Mesendoderm (in vitro differentiated cells): ENCODE results near the gene PTCD2.

ENCODE experiments used
- DNase-seq: peaks from one replicate; pipeline ENCODE4 v3.0.0; 2013
- H2AK5ac ChIP-seq: 2 replicates; pipeline ENCODE4 v1.6.1; 2013; ENCODE audit warnings: low read length, inconsistent platforms
- H2BK120ac ChIP-seq: 2 replicates; pipeline ENCODE4 v1.6.1; 2013; ENCODE audit warnings: low read depth, mild to moderate bottlenecking, low read length, moderate library complexity, mixed read lengths
- H2BK15ac ChIP-seq: replicated peaks from 2 replicates; pipeline ENCODE4 v1.6.1; 2013; ENCODE audit warnings: low read depth, mild to moderate bottlenecking, moderate library complexity
- H2BK5ac ChIP-seq: 2 replicates; pipeline ENCODE4 v1.6.1; 2013; ENCODE audit warnings: low read length, inconsistent platforms
- H3K18ac ChIP-seq: 2 replicates; pipeline ENCODE4 v1.6.1; 2013; ENCODE audit warnings: mild to moderate bottlenecking, low read length, mixed read lengths
- H3K23ac ChIP-seq: one replicate; pipeline ENCODE4 v1.6.1; 2013; ENCODE audit warnings: low read length
- H3K27ac ChIP-seq: 2 replicates; pipeline ENCODE4 v1.5.1; 2013; ENCODE audit warnings: low read depth, mild to moderate bottlenecking, inconsistent platforms, low read length, moderate library complexity
- H3K27me3 ChIP-seq: 2 replicates; pipeline ENCODE4 v1.6.1; 2013; ENCODE audit warnings: low read length, control low read depth, mild to moderate bottlenecking, inconsistent platforms; ENCODE audit not compliant: insufficient read depth, poor library complexity
- H3K36me3 ChIP-seq: 2 replicates; pipeline ENCODE4 v1.6.1; 2013; ENCODE audit warnings: low read length, inconsistent platforms; ENCODE audit not compliant: control insufficient read depth, insufficient read depth
- H3K4ac ChIP-seq: one replicate; pipeline ENCODE4 v1.6.1; 2013; ENCODE audit warnings: low read depth, mild to moderate bottlenecking, low read length, moderate library complexity
- H3K4me1 ChIP-seq: 2 replicates; pipeline ENCODE4 v1.6.1; 2013; ENCODE audit warnings: low read depth, low read length, inconsistent platforms; ENCODE audit not compliant: control insufficient read depth
- H3K4me2 ChIP-seq: 2 replicates; pipeline ENCODE4 v1.6.1; 2013; ENCODE audit warnings: low read length
- H3K4me3 ChIP-seq: 2 replicates; pipeline ENCODE4 v1.5.1; 2013; ENCODE audit warnings: mild to moderate bottlenecking, low read length
- H3K56ac ChIP-seq: one replicate; pipeline ENCODE4 v1.6.1; 2013; ENCODE audit warnings: low read length
- H3K79me1 ChIP-seq: 2 replicates; pipeline ENCODE4 v1.6.1; 2013; ENCODE audit warnings: low read length, inconsistent platforms
- H3K79me2 ChIP-seq: 2 replicates; pipeline ENCODE4 v1.6.1; 2013; ENCODE audit warnings: mild to moderate bottlenecking, low read length; ENCODE audit not compliant: control insufficient read depth, insufficient read depth
- H3K9ac ChIP-seq: 2 replicates; pipeline ENCODE4 v1.6.1; 2013; ENCODE audit warnings: low read length, inconsistent platforms
- H4K5ac ChIP-seq: one replicate; pipeline ENCODE4 v1.6.1; 2013; ENCODE audit warnings: low read length
- H4K8ac ChIP-seq: one replicate; pipeline ENCODE4 v1.6.1; 2013; ENCODE audit warnings: low read depth, mild to moderate bottlenecking, control low read depth, low read length, moderate library complexity
- WGBS: extraction: QIAGEN DNeasy Blood & Tissue Kit; methylation state at CpG from one replicate; pipeline ENCODE4 v1.1.7; 2013; ENCODE audit warnings: low lambda C conversion rate, missing lambda C conversion rate; ENCODE audit not compliant: insufficient coverage; ENCODE audit errors: extremely low coverage; 5-methylcytosine and 5-hydroxymethylcytosine counted together

PTCD2 gene

GRCh38 chr5:72377910-72378638 lies 57.9 kb downstream of the PTCD2 start:
- no peak overlapping the region for H3K9ac ChIP-seq
- no peaks in the 10 kb centered on the region for H3K36me3 ChIP-seq
- H3K4me1 ChIP-seq, result peaks cover 2% of the 10 kb centered on the region
- no peak overlapping the region for H3K4me3 ChIP-seq
- H3K4me2 ChIP-seq, result no peak overlapping the region
- H2BK5ac ChIP-seq, result no peak overlapping the region
- DNase-seq, result no peak
- no peak overlapping the region for H2AK5ac ChIP-seq
- H4K5ac ChIP-seq, result no peak overlapping the region
- H3K79me1 ChIP-seq, result no peaks in the 10 kb centered on the region
- WGBS, result no CpG with 5 or more reads among the region's 4 CpGs
- H4K8ac ChIP-seq, result no peak overlapping the region
- H3K27ac ChIP-seq, result no peak overlapping the region
- H3K4ac ChIP-seq, result no peak overlapping the region
- H3K18ac ChIP-seq, result no peak overlapping the region
- H3K27me3 ChIP-seq, result no peaks in the 10 kb centered on the region
- H3K79me2 ChIP-seq, result no peaks in the 10 kb centered on the region
- no peak overlapping the region for H2BK15ac ChIP-seq
- no peak overlapping the region for H3K56ac ChIP-seq
- H3K23ac ChIP-seq, result no peak overlapping the region
- H2BK120ac ChIP-seq, result no peak overlapping the region

- Histone ChIP-seq H2AK5ac (no peak overlapping the region), H3K23ac (no peak overlapping the region), H3K79me1 (no peaks in the 10 kb centered on the region), H3K36me3 (no peaks in the 10 kb centered on the region), H2BK15ac (no peak overlapping the region), H3K4me3 (no peak overlapping the region), H3K56ac (no peak overlapping the region), H3K4me1 (peaks cover 2% of the 10 kb centered on the region), H3K4ac (no peak overlapping the region), H3K27me3 (no peaks in the 10 kb centered on the region), H2BK5ac (no peak overlapping the region), H2BK120ac (no peak overlapping the region), H4K5ac (no peak overlapping the region), H3K18ac (no peak overlapping the region), H4K8ac (no peak overlapping the region), H3K27ac (no peak overlapping the region), H3K9ac (no peak overlapping the region), H3K79me2 (no peaks in the 10 kb centered on the region), H3K4me2 (no peak overlapping the region)
- no CpG with 5 or more reads among the region's 4 CpGs for WGBS
- DNase-seq, result peak; percentile 51
Observed at GRCh38 chr5:72378639-72379289, 58.6 kb downstream of the PTCD2 start.

GRCh38 chr5:72379936-72380335 lies 59.8 kb downstream of the PTCD2 start:
- Histone ChIP-seq H3K79me2 (no peaks in the 10 kb centered on the region), H2BK15ac (no peak overlapping the region), H3K9ac (no peak overlapping the region), H3K4me2 (no peak overlapping the region), H3K56ac (no peak overlapping the region), H2AK5ac (no peak overlapping the region), H2BK5ac (no peak overlapping the region), H3K4me1 (peaks cover 2% of the 10 kb centered on the region), H3K4ac (no peak overlapping the region), H3K27ac (no peak overlapping the region), H3K79me1 (no peaks in the 10 kb centered on the region), H4K8ac (no peak overlapping the region), H3K23ac (no peak overlapping the region), H3K4me3 (no peak overlapping the region), H2BK120ac (no peak overlapping the region), H3K18ac (no peak overlapping the region), H4K5ac (no peak overlapping the region), H3K36me3 (no peaks in the 10 kb centered on the region), H3K27me3 (no peaks in the 10 kb centered on the region)
- DNase-seq, result no peak
- no CpG with 5 or more reads among the region's 10 CpGs for WGBS

- DNase-seq, result no peak
Observed at GRCh38 chr5:72380492-72381274, 60.5 kb downstream of the PTCD2 start.

GRCh38 chr5:72383280-72383679 lies 63.1 kb downstream of the PTCD2 start:
- H2AK5ac ChIP-seq, result no peak overlapping the region
- no peaks in the 10 kb centered on the region for H3K79me2 ChIP-seq
- no peak overlapping the region for H2BK120ac ChIP-seq
- no peak overlapping the region for H3K9ac ChIP-seq
- no peak overlapping the region for H4K8ac ChIP-seq
- no peaks in the 10 kb centered on the region for H3K36me3 ChIP-seq
- peaks cover 2% of the 10 kb centered on the region for H3K4me1 ChIP-seq
- no peak overlapping the region for H2BK15ac ChIP-seq
- H3K23ac ChIP-seq, result no peak overlapping the region
- H3K4me2 ChIP-seq, result no peak overlapping the region
- H3K56ac ChIP-seq, result no peak overlapping the region
- no peak overlapping the region for H4K5ac ChIP-seq
- no peaks in the 10 kb centered on the region for H3K79me1 ChIP-seq
- no CpG with 5 or more reads among the region's 7 CpGs for WGBS
- no peak overlapping the region for H3K4me3 ChIP-seq
- H2BK5ac ChIP-seq, result no peak overlapping the region
- DNase-seq, result peak; percentile 75
- no peak overlapping the region for H3K18ac ChIP-seq
- H3K27me3 ChIP-seq, result no peaks in the 10 kb centered on the region
- H3K4ac ChIP-seq, result no peak overlapping the region
- H3K27ac ChIP-seq, result no peak overlapping the region

More at GRCh38 chr5:72380492-72381274, 60.5 kb downstream of the PTCD2 start:
- Histone ChIP-seq H3K56ac (no peak overlapping the region), H2BK15ac (no peak overlapping the region), H3K23ac (no peak overlapping the region), H3K4me1 (peaks cover 2% of the 10 kb centered on the region), H4K5ac (no peak overlapping the region), H3K27ac (no peak overlapping the region), H3K4ac (no peak overlapping the region), H2BK120ac (no peak overlapping the region), H2BK5ac (no peak overlapping the region), H4K8ac (no peak overlapping the region), H3K18ac (no peak overlapping the region), H3K4me2 (no peak overlapping the region), H2AK5ac (no peak overlapping the region), H3K79me2 (no peaks in the 10 kb centered on the region), H3K9ac (no peak overlapping the region), H3K79me1 (no peaks in the 10 kb centered on the region), H3K36me3 (no peaks in the 10 kb centered on the region), H3K27me3 (no peaks in the 10 kb centered on the region), H3K4me3 (no peak overlapping the region)
- no CpG with 5 or more reads among the region's 7 CpGs for WGBS
